ENCODE results near the gene POLR1G. TPM values are rescaled to one million over a fixed set of nuclear protein-coding genes. Genes with fewer than 3 reads are reported as not detected.
A peak's percentile ranks its signal among the peaks of the same experiment; 100 is the strongest.

POLR1G gene
- total and polyA plus RNA-seq, 7 donors: 6.0 to 12.5 (median 8.8) TPM

- TF ChIP-seq, protein P1, sequence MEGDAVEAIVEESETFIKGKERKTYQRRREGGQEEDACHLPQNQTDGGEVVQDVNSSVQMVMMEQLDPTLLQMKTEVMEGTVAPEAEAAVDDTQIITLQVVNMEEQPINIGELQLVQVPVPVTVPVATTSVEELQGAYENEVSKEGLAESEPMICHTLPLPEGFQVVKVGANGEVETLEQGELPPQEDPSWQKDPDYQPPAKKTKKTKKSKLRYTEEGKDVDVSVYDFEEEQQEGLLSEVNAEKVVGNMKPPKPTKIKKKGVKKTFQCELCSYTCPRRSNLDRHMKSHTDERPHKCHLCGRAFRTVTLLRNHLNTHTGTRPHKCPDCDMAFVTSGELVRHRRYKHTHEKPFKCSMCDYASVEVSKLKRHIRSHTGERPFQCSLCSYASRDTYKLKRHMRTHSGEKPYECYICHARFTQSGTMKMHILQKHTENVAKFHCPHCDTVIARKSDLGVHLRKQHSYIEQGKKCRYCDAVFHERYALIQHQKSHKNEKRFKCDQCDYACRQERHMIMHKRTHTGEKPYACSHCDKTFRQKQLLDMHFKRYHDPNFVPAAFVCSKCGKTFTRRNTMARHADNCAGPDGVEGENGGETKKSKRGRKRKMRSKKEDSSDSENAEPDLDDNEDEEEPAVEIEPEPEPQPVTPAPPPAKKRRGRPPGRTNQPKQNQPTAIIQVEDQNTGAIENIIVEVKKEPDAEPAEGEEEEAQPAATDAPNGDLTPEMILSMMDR (IDR thresholded peaks at IDR 0.05): no peak
- 92 to 97% (median 93%) methylated on average over 3 of the region's 3 CpGs for WGBS, 3 donors
- no peak overlapping the region for H3K27ac ChIP-seq
- ATAC-seq: no peak
- H3K27me3 ChIP-seq (ENCODE audit: insufficient read depth in 3 of 3, low read length in 2 of 3): no peaks in the 10 kb centered on the region
- peaks cover 19% of the 10 kb centered on the region for H3K4me1 ChIP-seq
- no peak for DNase-seq
- intact Hi-C loops (cut with DNase I): no loop called here
- H3K9me3 ChIP-seq: no peaks in the 10 kb centered on the region
- H3K36me3 ChIP-seq (ENCODE audit: insufficient read depth in 1 of 2, low read depth in 1 of 2): no peaks in the 10 kb centered on the region
- no peak overlapping the region for H3K4me3 ChIP-seq
Measured at GRCh38 chr19:45448425-45448756, 41.9 kb downstream of the POLR1G start.

DNA sequence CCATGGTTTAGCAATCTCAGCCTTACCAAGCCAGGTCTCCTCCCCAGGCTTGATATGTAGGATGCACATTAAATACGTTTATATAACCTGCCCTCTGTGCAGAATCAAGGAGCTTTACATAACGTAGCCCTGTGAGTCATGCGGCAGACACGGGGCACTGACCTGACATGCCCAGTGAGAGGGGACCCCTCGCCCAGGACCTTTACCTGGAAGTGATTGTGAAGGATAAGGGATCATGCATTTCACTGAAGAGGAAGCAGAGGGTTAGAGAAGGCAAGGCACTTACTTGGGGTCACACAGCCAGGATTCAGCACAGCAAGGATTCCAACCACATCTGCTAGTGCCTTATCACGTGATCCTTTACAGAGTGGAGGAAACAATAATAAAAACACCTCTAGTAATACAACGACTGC lies 42.4 kb downstream of the POLR1G start:
- intact Hi-C loops (cut with DNase I): no loop called here

GRCh38 chr19:45450012-45450333 lies 43.5 kb downstream of the POLR1G start:
- 37 to 42% (median 42%) methylated on average over 5 of the region's 5 CpGs for WGBS, 3 donors
- peak overlapping the region; percentile 65 for H3K4me3 ChIP-seq
- intact Hi-C loops (cut with DNase I): no loop called here
- peak overlapping the region; percentile 52 for H3K27ac ChIP-seq
- no peaks in the 10 kb centered on the region for H3K27me3 ChIP-seq (ENCODE audit: insufficient read depth in 3 of 3, low read length in 2 of 3)
- TF ChIP-seq, protein P1 (IDR thresholded peaks at IDR 0.05): no peak
- DNase-seq: no peak
- H3K9me3 ChIP-seq: no peaks in the 10 kb centered on the region
- H3K36me3 ChIP-seq (ENCODE audit: insufficient read depth in 1 of 2, low read depth in 1 of 2): no peaks in the 10 kb centered on the region
- ATAC-seq: no peak
- H3K4me1 ChIP-seq: peaks cover 30% of the 10 kb centered on the region

More for the DNA sequence above, 42.4 kb downstream of the POLR1G start:
- WGBS, 3 donors: 78 to 80% (median 79%) methylated on average over 7 of the region's 7 CpGs
- Histone ChIP-seq H3K36me3 (ENCODE audit: insufficient read depth in 1 of 2, low read depth in 1 of 2) (no peaks in the 10 kb centered on the region), H3K27ac (no peak overlapping the region), H3K4me3 (no peak overlapping the region), H3K27me3 (ENCODE audit: insufficient read depth in 3 of 3, low read length in 2 of 3) (no peaks in the 10 kb centered on the region), H3K9me3 (no peaks in the 10 kb centered on the region), H3K4me1 (peaks cover 24% of the 10 kb centered on the region)
- DNase-seq (no peak), ATAC-seq (no peak)
- TF ChIP-seq, protein P1 (IDR thresholded peaks at IDR 0.05): no peak

DNA sequence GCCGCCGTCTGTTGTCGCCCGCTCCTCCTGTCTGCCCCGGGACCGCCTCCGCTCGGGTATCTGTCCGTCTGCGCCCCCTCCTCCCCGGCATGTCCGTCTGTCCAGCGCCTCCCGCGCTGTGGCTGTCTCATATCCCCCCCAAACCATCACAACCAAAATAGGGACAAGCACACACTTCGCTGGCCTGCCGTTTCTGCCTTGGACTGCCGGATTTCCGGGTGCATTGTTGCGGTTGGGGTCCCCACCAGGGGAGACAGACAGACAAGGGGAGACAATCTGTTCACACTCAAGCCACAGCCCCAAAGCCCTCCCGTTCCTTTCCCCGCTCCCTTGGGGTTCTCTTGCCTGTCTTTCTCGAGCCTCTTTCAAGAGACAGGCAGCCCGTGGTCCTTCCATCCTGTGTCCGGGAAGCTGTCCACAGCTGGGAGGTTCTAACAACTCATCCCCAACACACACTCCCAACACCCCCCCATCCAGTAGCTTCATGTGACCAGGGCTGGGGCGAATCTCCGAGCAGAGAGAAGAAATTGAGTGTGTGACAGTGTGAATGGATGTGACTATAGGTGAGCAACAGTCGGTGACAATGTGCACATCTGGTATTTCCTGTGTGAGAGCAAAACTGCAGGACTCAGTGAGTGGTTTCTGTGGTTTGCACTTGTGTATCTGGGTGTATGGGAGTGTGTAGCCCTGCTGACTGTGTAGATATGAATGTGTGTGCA lies 44.8 kb downstream of the POLR1G start:
- TF ChIP-seq, protein P1 (IDR thresholded peaks at IDR 0.05): no peak
- Histone ChIP-seq H3K4me3 (peak overlapping the region; percentile 65), H3K36me3 (ENCODE audit: insufficient read depth in 1 of 2, low read depth in 1 of 2) (no peaks in the 10 kb centered on the region), H3K27me3 (ENCODE audit: insufficient read depth in 3 of 3, low read length in 2 of 3) (no peaks in the 10 kb centered on the region), H3K9me3 (no peaks in the 10 kb centered on the region), H3K4me1 (peaks cover 40% of the 10 kb centered on the region), H3K27ac (peak overlapping the region; percentile 38)
- 4 to 7% (median 6%) methylated on average over 25 to 28 of the region's 28 CpGs for WGBS, 3 donors
- ATAC-seq (peak in 1 of 4 donors; percentile 1), DNase-seq (peak; percentile 29 to 60)
- intact Hi-C loops (cut with DNase I): no loop called here

GRCh38 chr19:45451850-45452387 lies 45.5 kb downstream of the POLR1G start:
- Histone ChIP-seq H3K9me3 (no peaks in the 10 kb centered on the region), H3K27me3 (ENCODE audit: insufficient read depth in 3 of 3, low read length in 2 of 3) (no peaks in the 10 kb centered on the region), H3K4me1 (peaks cover 45% of the 10 kb centered on the region), H3K4me3 (no peak overlapping the region), H3K27ac (peak overlapping the region; percentile 38), H3K36me3 (ENCODE audit: insufficient read depth in 1 of 2, low read depth in 1 of 2) (no peaks in the 10 kb centered on the region)
- TF ChIP-seq, protein P1 (IDR thresholded peaks at IDR 0.05): no peak
- ATAC-seq (no peak), DNase-seq (no peak)
- intact Hi-C loops (cut with DNase I): no loop called here
- WGBS, 3 donors: 71 to 72% (median 71%) methylated on average over 12 of the region's 12 CpGs

All from psoas muscle (tissue), 8 donors.